ENCODE results near the gene GNPNAT1. TPM values are rescaled to one million over a fixed set of nuclear protein-coding genes. Genes with fewer than 3 reads are reported as not detected.
A peak's percentile ranks its signal among the peaks of the same experiment; 100 is the strongest.

Gene GNPNAT1
- total RNA-seq, 1 experiment from 2014 or later = 44.5 TPM

GRCh38 chr14:52821805-52822250 is 30.4 kb upstream of the GNPNAT1 start:
- DNase-seq (no peak), ATAC-seq (no peak)
- Histone ChIP-seq H3K4me1 (ENCODE audit: insufficient read depth, low read length) (no peaks in the 10 kb centered on the region), H3K27ac (ENCODE audit: low read length) (no peak overlapping the region), H3K9ac (ENCODE audit: low read length) (no peak overlapping the region), H3K9me3 (ENCODE audit: low read length) (no peaks in the 10 kb centered on the region), H3F3A (ENCODE audit: low read length, unreplicated experiment) (no peaks in the 10 kb centered on the region), H3K36me3 (ENCODE audit: low read depth, low read length) (no peaks in the 10 kb centered on the region), H2AFZ (ENCODE audit: low read length) (0 out of 2 replicates have a peak overlapping the region, but pooled peaks have one; percentile 7), H3K79me2 (ENCODE audit: low read length) (no peaks in the 10 kb centered on the region), H3K27me3 (ENCODE audit: low read length) (no peaks in the 10 kb centered on the region), H3K9me2 (replicated peaks; ENCODE audit: low read length) (no peaks in the 10 kb centered on the region), H3K4me2 (ENCODE audit: low read length) (0 out of 2 replicates have a peak overlapping the region, but pooled peaks have one; percentile 4), H3K4me3 (ENCODE audit: low read length) (no peak overlapping the region), H4K20me1 (ENCODE audit: low read length) (no peaks in the 10 kb centered on the region)
- intact Hi-C loops (cut with micrococcal nuclease) = loop anchor here (5.0 kb wide), 1 partner anchor 330 kb away; the partner anchor contains the start of gene DDHD1
- TF ChIP-seq EZH2 (IDR thresholded peaks at IDR 0.05; ENCODE audit: low read length, unreplicated experiment) = no peak
- TF ChIP-seq EZH2phosphoT487 (IDR thresholded peaks at IDR 0.05; ENCODE audit: borderline replicate concordance, low read length) = no peak
- TF ChIP-seq CTCF (conservative IDR thresholded peaks at IDR 0.05; ENCODE audit: low read depth, low read length) = no peak
- no TSS peak for BruUV-seq (replicated peaks)
- ChIA-PET POLR2A (ENCODE audit: unreplicated experiment) (interaction anchor here (0.6 kb wide), 1 partner anchor 269 kb away, joined by 4 read pairs; the partner anchor contains the start of genes GPR137C and TXNDC16), CTCF (interaction anchor here (0.6 kb wide), 1 partner anchor 59 kb away, joined by 4 read pairs; no protein-coding TSS in a partner anchor)

GRCh38 chr14:52808101-52808500 is 16.7 kb upstream of the GNPNAT1 start:
- Histone ChIP-seq H3K9me2 (replicated peaks; ENCODE audit: low read length) (no peaks in the 10 kb centered on the region), H3K36me3 (ENCODE audit: low read depth, low read length) (no peaks in the 10 kb centered on the region), H4K20me1 (ENCODE audit: low read length) (no peaks in the 10 kb centered on the region), H3K79me2 (ENCODE audit: low read length) (no peaks in the 10 kb centered on the region), H3K4me1 (ENCODE audit: insufficient read depth, low read length) (peaks cover 8% of the 10 kb centered on the region), H3K27ac (ENCODE audit: low read length) (no peak overlapping the region), H3K4me3 (ENCODE audit: low read length) (no peak overlapping the region), H3K9ac (ENCODE audit: low read length) (no peak overlapping the region), H3K27me3 (ENCODE audit: low read length) (no peaks in the 10 kb centered on the region), H3K9me3 (ENCODE audit: low read length) (no peaks in the 10 kb centered on the region), H3F3A (ENCODE audit: low read length, unreplicated experiment) (peaks cover 3% of the 10 kb centered on the region), H3K4me2 (ENCODE audit: low read length) (no peak overlapping the region), H2AFZ (ENCODE audit: low read length) (no peak overlapping the region)
- POLR2A ChIA-PET (ENCODE audit: unreplicated experiment) = no interaction called here
- TF ChIP-seq EZH2phosphoT487 (IDR thresholded peaks at IDR 0.05; ENCODE audit: borderline replicate concordance, low read length) (no peak), EZH2 (IDR thresholded peaks at IDR 0.05; ENCODE audit: low read length, unreplicated experiment) (no peak), CTCF (conservative IDR thresholded peaks at IDR 0.05; ENCODE audit: low read depth, low read length) (no peak)
- ATAC-seq (no peak), DNase-seq (no peak)
- intact Hi-C loops (cut with micrococcal nuclease) = no loop called here
- BruUV-seq (replicated peaks) = no TSS peak
- CTCF ChIA-PET = no interaction called here

GRCh38 chr14:52806115-52806514 is 14.7 kb upstream of the GNPNAT1 start:
- no peak overlapping the region for H3K4me3 ChIP-seq (ENCODE audit: low read length)
- no peaks in the 10 kb centered on the region for H3K27me3 ChIP-seq (ENCODE audit: low read length)
- ChIA-PET POLR2A (ENCODE audit: unreplicated experiment) (no interaction called here), CTCF (no interaction called here)
- peaks cover 26% of the 10 kb centered on the region for H3K4me1 ChIP-seq (ENCODE audit: insufficient read depth, low read length)
- intact Hi-C loops (cut with micrococcal nuclease) = no loop called here
- no peak overlapping the region for H3K27ac ChIP-seq (ENCODE audit: low read length)
- TF ChIP-seq EZH2 (IDR thresholded peaks at IDR 0.05; ENCODE audit: low read length, unreplicated experiment) (no peak), EZH2phosphoT487 (IDR thresholded peaks at IDR 0.05; ENCODE audit: borderline replicate concordance, low read length) (no peak), CTCF (conservative IDR thresholded peaks at IDR 0.05; ENCODE audit: low read depth, low read length) (no peak)
- H3K9me3 ChIP-seq (ENCODE audit: low read length) = no peaks in the 10 kb centered on the region
- H3K9ac ChIP-seq (ENCODE audit: low read length) = no peak overlapping the region
- no peak for DNase-seq
- H3K79me2 ChIP-seq (ENCODE audit: low read length) = no peaks in the 10 kb centered on the region
- no TSS peak for BruUV-seq (replicated peaks)
- no peaks in the 10 kb centered on the region for H3K36me3 ChIP-seq (ENCODE audit: low read depth, low read length)
- H3K9me2 ChIP-seq (replicated peaks; ENCODE audit: low read length) = no peaks in the 10 kb centered on the region
- H3F3A ChIP-seq (ENCODE audit: low read length, unreplicated experiment) = peaks cover 16% of the 10 kb centered on the region
- H4K20me1 ChIP-seq (ENCODE audit: low read length) = no peaks in the 10 kb centered on the region
- ATAC-seq = no peak
- H3K4me2 ChIP-seq (ENCODE audit: low read length) = no peak overlapping the region
- no peak overlapping the region for H2AFZ ChIP-seq (ENCODE audit: low read length)

All from PC-3 (cell line).